HG02798 (cell line): ENCODE data around the gene RALGAPA2.
A peak's percentile ranks its signal among the peaks of the same experiment; 100 is the strongest.

Experiments used
- ATAC-seq: cut with Tn5 transposase; IDR thresholded peaks from one replicate; pipeline ENCODE4 v1.9.1; 2021; ENCODE audit warnings: mild to moderate bottlenecking; ENCODE audit not compliant: unreplicated experiment, poor library complexity

The RALGAPA2 gene

GRCh38 chr20:20712474-20713243, at the start of gene RALGAPA2:
TSS of gene RALGAPA2 (minus strand) at chr20:20712644. CDS start at chr20:20712480, 164 bp downstream.
- ATAC-seq, result peak; percentile 96

- ATAC-seq, result no peak
Observed at GRCh38 chr20:20761301-20761700, 48.9 kb upstream of the RALGAPA2 start.

GRCh38 chr20:20759132-20759531, 46.7 kb upstream of the RALGAPA2 start:
- no peak for ATAC-seq

- ATAC-seq, result no peak
Observed at GRCh38 chr20:20755674-20756319, 43.4 kb upstream of the RALGAPA2 start.

- ATAC-seq, result no peak
Observed at GRCh38 chr20:20755231-20755630, 42.8 kb upstream of the RALGAPA2 start.

- no peak for ATAC-seq
Observed at GRCh38 chr20:20754714-20755113, 42.3 kb upstream of the RALGAPA2 start.

- no peak for ATAC-seq
Observed at GRCh38 chr20:20752712-20753111, 40.3 kb upstream of the RALGAPA2 start.

- no peak for ATAC-seq
Observed at GRCh38 chr20:20747298-20747697, 34.9 kb upstream of the RALGAPA2 start.

- ATAC-seq, result no peak
Observed at GRCh38 chr20:20744170-20744725, 31.8 kb upstream of the RALGAPA2 start.

GRCh38 chr20:20743511-20744169, 31.2 kb upstream of the RALGAPA2 start:
- ATAC-seq, result no peak

- ATAC-seq, result no peak
Observed at GRCh38 chr20:20741087-20742045, 28.9 kb upstream of the RALGAPA2 start.

GRCh38 chr20:20740541-20740940, 28.1 kb upstream of the RALGAPA2 start:
- no peak for ATAC-seq

GRCh38 chr20:20737158-20737557, 24.7 kb upstream of the RALGAPA2 start:
- no peak for ATAC-seq

- no peak for ATAC-seq
Observed at GRCh38 chr20:20736303-20736702, 23.9 kb upstream of the RALGAPA2 start.

GRCh38 chr20:20734475-20734948, 22.1 kb upstream of the RALGAPA2 start:
- peak; percentile 44 for ATAC-seq

- ATAC-seq, result no peak
Observed at GRCh38 chr20:20733943-20734342, 21.5 kb upstream of the RALGAPA2 start.

GRCh38 chr20:20732641-20733040, 20.2 kb upstream of the RALGAPA2 start:
- ATAC-seq, result no peak

- ATAC-seq, result no peak
Observed at GRCh38 chr20:20731945-20732296, 19.5 kb upstream of the RALGAPA2 start.

GRCh38 chr20:20731000-20731944, 18.8 kb upstream of the RALGAPA2 start:
- no peak for ATAC-seq
